Measurements from ENCODE around the gene P2RX1.

GRCh38 chr17:3943240-3943891, 27.1 kb upstream of the P2RX1 start:
- TF ChIP-seq POLR2A (IDR thresholded peaks at IDR 0.05) (no peak), CTCF (IDR thresholded peaks at IDR 0.05) (no peak)

Measured in uterus (tissue), 2 donors.